Activated CD4-positive, CD25-positive, alpha-beta regulatory T cell treated with anti-CD3 and anti-CD28 coated beads, Interleukin-2, amount 50 U/mL, for 24 hours (primary cell): ENCODE results near the gene PAQR9.
A peak's percentile ranks its signal among the peaks of the same experiment; 100 is the strongest.

ENCODE experiments used
- ATAC-seq, 2 donors: fragments of 150-1000 bp; cut with Tn5 transposase; one replicate each; pipeline ENCODE4 v1.10.0; 2021; ENCODE audit warnings: mild to moderate bottlenecking in 1 of 2, moderate library complexity in 1 of 2

PAQR9 gene

GRCh38 chr3:142982038-142982773, 18.7 kb upstream of the PAQR9 start:
- ATAC-seq, result no peak

GRCh38 chr3:142981108-142981507, 17.6 kb upstream of the PAQR9 start:
- ATAC-seq, result no peak

GRCh38 chr3:142977399-142977728, 13.9 kb upstream of the PAQR9 start:
- ATAC-seq, result no peak

GRCh38 chr3:142976621-142977398, 13.3 kb upstream of the PAQR9 start:
- ATAC-seq, result no peak

GRCh38 chr3:142975316-142975995, 12.0 kb upstream of the PAQR9 start:
- ATAC-seq, result no peak

- ATAC-seq, result no peak
Measured at GRCh38 chr3:142973217-142974009, 9.9 kb upstream of the PAQR9 start.

GRCh38 chr3:142972092-142972753, 8.7 kb upstream of the PAQR9 start:
- no peak for ATAC-seq

- no peak for ATAC-seq
Measured at GRCh38 chr3:142971431-142971830, 8.0 kb upstream of the PAQR9 start.

- no peak for ATAC-seq
Measured at GRCh38 chr3:142968319-142969025, 5.0 kb upstream of the PAQR9 start.

- ATAC-seq, result no peak
Measured at GRCh38 chr3:142966808-142967207, 3.3 kb upstream of the PAQR9 start.

- ATAC-seq, result no peak
Measured at GRCh38 chr3:142965581-142965980, 2.1 kb upstream of the PAQR9 start.

- no peak for ATAC-seq
Measured at GRCh38 chr3:142963234-142963515, 299 bp downstream of the PAQR9 start.

GRCh38 chr3:142962520-142963233, 797 bp downstream of the PAQR9 start:
- ATAC-seq, result no peak

- no peak for ATAC-seq
Measured at GRCh38 chr3:142962175-142962519, 1.3 kb downstream of the PAQR9 start.

- no peak for ATAC-seq
Measured at GRCh38 chr3:142961539-142961938, 1.9 kb downstream of the PAQR9 start.

- no peak for ATAC-seq
Measured at GRCh38 chr3:142960322-142960850, 3.1 kb downstream of the PAQR9 start.

- ATAC-seq, result peak; percentile 80 to 88
Measured at GRCh38 chr3:142958707-142959106, 4.8 kb downstream of the PAQR9 start.

- no peak for ATAC-seq
Measured at GRCh38 chr3:142953443-142953842, 10.0 kb downstream of the PAQR9 start.

GRCh38 chr3:142952272-142953193, 10.9 kb downstream of the PAQR9 start:
- ATAC-seq, result no peak

- no peak for ATAC-seq
Measured at GRCh38 chr3:142951794-142952193, 11.7 kb downstream of the PAQR9 start.
